NCI-H1105 (cell line): Measurements from ENCODE around the gene PTER.

Experiments
- DNase-seq: peaks from one replicate; lab custom pipeline; 2025; lab: John Stamatoyannopoulos, UW

The PTER gene

DNA sequence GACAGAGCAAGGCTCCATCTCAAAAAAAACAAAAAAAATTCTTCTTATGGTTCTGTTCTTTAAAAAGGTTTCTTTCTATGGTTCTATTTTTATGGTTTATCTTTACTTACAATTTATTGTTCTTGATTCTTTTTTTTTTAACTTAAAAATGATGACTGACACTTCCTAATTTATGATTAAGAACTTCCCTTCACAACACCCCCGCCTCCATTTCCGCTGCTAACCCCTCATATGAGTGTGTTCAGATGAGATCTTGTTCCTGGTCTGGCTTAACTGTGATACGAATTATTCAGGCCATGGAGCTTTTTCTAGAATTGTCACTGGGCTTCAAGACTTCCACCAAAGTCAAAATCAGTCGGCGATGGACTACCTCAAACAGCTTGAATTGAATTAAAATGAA lies 33.9 kb downstream of the PTER start:
- no peak for DNase-seq

- no peak for DNase-seq
Observed at GRCh38 chr10:16472828-16473227, 36.0 kb downstream of the PTER start.

GRCh38 chr10:16477757-16478156 lies 40.9 kb downstream of the PTER start:
- DNase-seq, result no peak

- no peak for DNase-seq
Observed at GRCh38 chr10:16478801-16479200, 42.0 kb downstream of the PTER start.

DNA sequence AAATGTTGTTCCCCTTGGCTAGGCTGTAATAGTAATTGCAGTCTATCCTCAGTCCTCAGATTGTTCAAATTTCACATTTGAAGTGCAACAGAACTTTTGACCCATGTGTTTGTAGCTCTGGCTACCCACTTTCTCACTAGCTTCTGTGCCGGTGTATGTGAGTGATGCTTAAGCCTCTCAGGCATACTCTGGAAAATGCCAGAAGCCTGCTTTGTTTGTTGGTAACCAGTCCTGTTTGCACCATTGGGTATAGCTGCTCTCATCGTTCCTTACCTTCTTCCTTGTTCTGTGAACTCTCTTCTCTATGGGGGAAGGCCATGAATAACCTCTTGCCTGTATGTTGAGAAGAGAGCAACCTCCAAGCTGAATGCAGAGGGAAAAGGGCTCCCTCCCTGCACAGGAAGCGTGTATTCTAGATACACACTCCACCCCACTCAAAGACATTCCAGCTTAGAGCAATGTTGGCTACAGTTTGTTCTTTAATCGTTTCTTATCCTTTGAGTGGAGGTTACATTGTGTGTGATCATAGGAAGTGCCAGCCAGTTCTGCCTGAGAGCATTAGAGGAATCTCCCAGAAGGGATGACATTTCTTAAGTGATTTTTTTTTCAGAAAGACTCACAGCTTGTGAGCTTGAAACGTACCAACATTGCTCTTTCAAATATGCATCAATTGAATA lies 44.4 kb downstream of the PTER start:
- DNase-seq, result no peak

DNA sequence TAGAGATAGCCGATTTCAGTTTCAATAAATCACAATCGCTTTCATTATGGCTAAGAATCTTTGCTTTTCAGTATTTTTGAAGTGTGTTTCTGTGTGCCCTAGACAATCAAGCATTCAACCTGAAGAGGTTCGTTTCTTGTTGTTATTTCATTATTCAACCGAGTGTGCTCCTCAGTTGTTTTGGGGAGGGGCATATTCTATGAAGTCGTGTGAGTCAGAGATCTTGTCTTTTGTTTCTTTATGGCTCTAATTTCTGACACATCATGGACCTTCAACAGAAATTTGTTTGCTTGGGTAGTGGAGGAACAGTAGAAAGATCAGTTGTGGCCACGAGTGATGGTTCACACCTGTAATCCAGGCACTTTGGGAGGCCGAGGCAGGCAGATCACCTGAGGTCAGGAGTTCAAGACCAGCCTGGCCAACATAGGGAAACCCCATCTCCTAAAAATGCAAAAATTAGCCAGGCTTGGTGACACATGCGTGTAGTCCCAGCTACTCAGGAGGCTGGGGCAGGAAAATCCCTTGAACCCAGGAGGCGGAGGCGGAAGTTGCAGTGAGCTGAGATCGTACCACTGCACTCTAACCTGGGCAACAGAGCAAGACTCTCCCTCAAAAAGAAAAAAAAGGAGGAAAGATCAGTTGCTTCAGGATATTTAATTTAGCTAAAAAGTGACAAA lies 46.6 kb downstream of the PTER start:
- DNase-seq, result no peak

DNA sequence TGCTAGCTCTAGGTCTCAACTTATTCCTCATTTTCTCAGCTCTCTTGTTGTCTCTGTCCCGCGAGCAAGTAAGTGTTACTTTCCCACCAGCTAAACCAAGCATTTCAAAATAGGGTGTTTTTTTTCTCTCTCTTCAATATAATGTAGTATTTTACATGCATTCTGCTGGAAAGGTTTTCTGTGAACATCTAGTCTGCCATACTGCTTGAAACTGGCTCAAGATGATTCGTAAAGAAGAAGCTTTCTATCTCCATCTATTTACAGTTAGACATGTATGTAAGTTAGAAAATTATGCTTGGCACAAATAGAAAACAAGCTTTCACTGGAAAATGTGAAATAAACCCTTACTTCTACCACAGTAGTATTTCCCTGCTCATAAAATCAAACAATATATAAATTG lies 53.7 kb downstream of the PTER start:
- DNase-seq, result no peak

GRCh38 chr10:16491933-16492332 lies 55.1 kb downstream of the PTER start:
- no peak for DNase-seq

DNA sequence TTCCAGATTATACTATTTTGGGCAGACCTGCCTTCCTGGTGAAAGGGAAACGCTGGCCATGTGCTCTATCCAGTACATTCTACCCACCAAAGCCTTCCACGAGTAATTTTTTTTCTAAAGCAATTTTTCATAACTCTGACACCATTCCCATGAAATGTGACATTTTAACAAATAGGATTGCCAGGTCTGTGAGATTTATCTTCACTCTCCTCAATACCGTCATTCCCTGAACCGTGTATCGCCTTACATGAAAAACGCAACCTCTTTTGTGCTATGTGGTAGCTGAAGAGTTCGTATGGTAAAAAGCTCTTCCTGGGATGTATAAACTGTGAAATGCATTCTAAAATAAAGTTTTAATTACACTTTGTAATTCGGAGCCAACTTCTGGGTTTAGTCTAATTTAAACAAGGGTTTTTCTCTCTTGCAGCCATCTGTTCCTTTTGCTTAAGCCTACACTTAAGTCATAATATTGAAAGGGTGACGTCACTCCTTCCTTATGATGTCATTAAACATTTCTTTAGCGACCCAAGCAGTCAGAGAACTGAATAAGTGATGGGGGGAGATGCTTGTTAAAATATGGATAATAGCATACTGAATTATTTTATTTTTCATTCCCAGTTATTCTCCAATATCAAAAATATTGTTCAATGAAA lies 57.2 kb downstream of the PTER start:
- no peak for DNase-seq

DNA sequence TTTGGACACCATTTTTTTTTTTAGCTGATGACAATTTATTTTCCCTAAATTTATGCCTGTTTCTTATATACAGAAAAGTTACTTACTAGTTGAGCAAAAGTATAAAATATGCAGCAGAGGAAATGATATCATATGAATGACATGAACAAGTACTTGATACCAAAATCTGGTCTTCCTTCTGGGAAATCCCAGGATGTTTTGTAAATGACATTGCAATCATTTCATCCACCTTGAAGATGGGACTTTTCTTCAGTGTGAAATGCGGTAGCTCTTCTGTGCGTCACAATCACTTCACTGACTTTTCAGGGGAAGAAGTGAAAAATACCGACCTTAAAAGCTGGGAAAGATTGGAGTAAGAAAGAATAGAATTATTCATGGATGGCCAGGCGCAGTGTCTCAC lies 61.1 kb downstream of the PTER start:
- DNase-seq, result no peak

DNA sequence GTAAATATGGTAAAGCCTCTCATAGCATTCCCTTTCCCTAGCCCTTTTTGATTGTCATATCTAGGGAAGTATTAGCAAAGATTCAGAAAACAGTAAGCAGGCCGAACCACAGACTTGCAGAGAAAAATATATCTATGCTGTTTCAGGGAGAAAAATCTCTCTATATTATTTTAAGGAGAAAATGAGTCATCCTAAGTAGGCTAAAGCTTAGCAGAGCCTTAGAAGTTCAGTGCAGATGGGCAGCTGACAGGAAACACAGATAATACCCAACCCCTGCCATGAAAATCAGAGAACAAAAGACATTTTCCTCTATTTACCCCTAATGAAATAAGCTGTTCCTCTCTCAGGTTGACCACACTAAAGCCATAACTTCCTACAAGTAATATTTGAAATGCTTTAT lies 68.4 kb downstream of the PTER start:
- DNase-seq, result no peak

GRCh38 chr10:16509996-16510395 lies 73.2 kb downstream of the PTER start:
- DNase-seq, result no peak

DNA sequence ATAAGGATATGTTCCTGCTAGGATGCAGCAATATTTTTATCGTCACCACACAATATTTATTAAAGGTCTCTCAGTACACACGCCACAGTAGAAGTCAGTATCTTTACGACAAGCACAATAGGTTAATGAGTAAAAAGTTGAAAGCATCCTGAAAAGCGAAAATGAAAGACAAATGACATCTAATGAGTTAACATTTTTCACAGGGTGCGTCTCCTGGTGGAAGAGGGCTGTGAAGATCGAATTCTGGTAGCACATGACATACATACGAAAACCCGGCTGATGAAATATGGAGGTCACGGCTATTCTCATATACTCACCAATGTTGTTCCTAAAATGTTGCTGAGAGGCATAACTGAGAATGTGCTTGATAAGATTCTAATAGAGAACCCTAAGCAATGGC lies 74.0 kb downstream of the PTER start:
- no peak for DNase-seq

- DNase-seq, result no peak
Observed at GRCh38 chr10:16518822-16519221, 82.0 kb downstream of the PTER start.

DNA sequence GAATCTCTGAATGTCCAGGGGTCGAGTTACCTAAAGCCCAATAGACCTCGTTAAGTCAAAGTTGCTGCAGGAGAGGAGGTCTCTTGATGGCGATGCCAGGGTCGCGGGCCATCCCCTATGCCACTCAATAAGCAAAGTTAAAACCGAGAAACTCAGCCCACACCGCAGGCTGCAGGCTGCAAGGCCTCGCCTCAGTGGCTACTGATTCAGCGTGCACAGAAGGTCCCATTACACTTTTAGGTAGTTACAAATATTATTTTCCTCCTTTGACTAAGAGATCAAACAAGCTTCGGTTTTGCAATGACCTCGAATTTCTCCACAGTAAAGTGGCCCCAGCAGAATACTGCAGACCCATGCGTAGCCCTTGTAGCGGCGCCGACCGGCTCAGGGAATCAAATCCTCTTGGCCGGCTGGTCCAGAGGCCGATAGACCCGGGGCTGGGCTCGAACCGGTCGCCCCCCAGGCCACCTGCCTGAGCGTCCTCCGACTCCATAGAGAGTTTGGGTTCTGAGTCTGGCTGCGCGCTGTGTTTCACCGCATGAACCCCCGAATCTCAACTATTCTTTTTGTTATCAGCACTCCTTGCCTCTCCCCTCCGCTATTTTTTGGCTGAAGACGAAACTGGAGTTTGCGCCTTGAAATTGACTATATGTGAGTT lies 82.6 kb downstream of the PTER start:
- no peak for DNase-seq

GRCh38 chr10:16519908-16520861 lies 83.4 kb downstream of the PTER start:
- no peak for DNase-seq

DNA sequence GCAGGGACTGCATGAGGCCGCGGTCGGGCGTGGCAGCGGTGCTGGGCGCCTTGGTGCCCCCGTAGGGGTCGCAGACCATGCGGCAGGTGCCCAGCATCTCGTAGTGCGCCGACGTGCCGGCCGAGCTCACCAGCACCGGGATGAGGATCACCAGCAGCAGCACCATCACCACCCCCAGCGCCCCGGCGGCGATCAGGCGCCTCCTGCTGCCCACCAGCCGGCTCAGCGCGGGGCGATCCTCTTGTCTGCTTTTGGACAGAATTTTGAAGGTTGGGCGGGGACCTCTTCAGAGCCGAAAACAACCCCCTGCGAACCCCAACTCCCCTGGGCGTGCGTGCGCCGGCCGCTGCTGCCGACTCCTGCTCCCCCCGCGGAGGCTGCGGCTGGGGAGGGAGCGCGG lies 84.1 kb downstream of the PTER start:
- DNase-seq, result no peak

GRCh38 chr10:16521311-16522016 lies 84.7 kb downstream of the PTER start, which contains the start of gene C1QL3:
TSS of gene C1QL3 (minus strand) at chr10:16521879. CDS start at chr10:16521065, 814 bp downstream.
- peak; percentile 39 for DNase-seq

- no peak for DNase-seq
Observed at GRCh38 chr10:16527452-16527851, 90.6 kb downstream of the PTER start.

GRCh38 chr10:16529853-16530252 lies 93.0 kb downstream of the PTER start:
- DNase-seq, result no peak

- DNase-seq, result no peak
Observed at GRCh38 chr10:16536155-16536554, 99.3 kb downstream of the PTER start.
